Measurements from ENCODE around the gene CLEC11A. TPM values are rescaled to one million over a fixed set of nuclear protein-coding genes. Genes with fewer than 3 reads are reported as not detected.
"Not testable (repeated sequence)": the region's sequence is repeated elsewhere in the genome, so short reads cannot be mapped to it uniquely, and the experiment has no call there.

CLEC11A gene
- total RNA-seq, 1 donor from 2014 or later, result 37.3 TPM

DNA sequence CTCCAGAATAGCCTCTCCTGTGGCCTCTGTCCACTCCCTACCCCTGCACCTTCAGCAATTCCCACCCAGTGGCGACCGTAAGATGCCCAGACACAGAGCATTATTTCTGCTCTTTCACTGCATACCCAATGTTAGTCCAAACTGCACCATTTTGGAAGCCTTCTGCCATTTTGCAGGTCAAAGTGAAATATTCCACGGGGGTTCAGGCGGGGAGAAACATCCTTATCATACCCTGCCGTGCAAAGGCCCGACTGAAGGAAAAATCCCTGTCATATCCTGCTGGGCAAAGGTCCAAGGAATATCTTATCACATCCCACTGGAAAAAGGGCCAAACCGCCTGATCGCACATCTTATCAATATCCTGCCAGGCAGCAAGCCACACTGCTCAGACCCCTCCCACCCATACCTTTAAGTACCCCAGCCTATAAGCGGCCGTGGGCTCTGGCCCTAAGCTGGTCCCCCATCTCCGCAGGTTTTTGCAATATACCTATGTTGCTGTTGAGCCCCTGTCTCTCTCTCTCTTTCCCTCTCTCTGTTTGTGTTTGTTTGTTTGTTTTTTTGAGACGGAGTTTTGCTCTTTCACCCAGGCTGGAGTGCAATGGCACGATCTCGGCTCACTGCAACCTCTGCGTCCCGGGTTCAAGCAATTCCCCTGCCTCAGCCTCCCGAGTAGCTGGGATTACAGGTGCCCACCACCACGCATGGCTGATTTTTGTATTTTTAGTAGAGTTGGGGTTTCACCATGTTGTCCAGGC lies 18.2 kb downstream of the CLEC11A start:
- Mint-ChIP-seq H3K4me3 (ENCODE audit: unreplicated experiment) (no peak overlapping the region), H3K36me3 (ENCODE audit: low read depth, unreplicated experiment) (peaks cover 11% of the 10 kb centered on the region), H3K4me1 (ENCODE audit: unreplicated experiment) (no peaks in the 10 kb centered on the region), H3K9me3 (ENCODE audit: unreplicated experiment) (peaks cover 32% of the 10 kb centered on the region), H3K27ac (ENCODE audit: unreplicated experiment) (no peak overlapping the region), H3K27me3 (ENCODE audit: unreplicated experiment) (peaks cover 7% of the 10 kb centered on the region)
- DNase-seq (ENCODE audit: low spot score), result no peak
- TF ChIP-seq, protein P1, sequence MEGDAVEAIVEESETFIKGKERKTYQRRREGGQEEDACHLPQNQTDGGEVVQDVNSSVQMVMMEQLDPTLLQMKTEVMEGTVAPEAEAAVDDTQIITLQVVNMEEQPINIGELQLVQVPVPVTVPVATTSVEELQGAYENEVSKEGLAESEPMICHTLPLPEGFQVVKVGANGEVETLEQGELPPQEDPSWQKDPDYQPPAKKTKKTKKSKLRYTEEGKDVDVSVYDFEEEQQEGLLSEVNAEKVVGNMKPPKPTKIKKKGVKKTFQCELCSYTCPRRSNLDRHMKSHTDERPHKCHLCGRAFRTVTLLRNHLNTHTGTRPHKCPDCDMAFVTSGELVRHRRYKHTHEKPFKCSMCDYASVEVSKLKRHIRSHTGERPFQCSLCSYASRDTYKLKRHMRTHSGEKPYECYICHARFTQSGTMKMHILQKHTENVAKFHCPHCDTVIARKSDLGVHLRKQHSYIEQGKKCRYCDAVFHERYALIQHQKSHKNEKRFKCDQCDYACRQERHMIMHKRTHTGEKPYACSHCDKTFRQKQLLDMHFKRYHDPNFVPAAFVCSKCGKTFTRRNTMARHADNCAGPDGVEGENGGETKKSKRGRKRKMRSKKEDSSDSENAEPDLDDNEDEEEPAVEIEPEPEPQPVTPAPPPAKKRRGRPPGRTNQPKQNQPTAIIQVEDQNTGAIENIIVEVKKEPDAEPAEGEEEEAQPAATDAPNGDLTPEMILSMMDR (IDR thresholded peaks at IDR 0.05; ENCODE audit: unreplicated experiment), result no peak

GRCh38 chr19:50743537-50743936 lies 20.4 kb downstream of the CLEC11A start:
- H3K4me3 Mint-ChIP-seq (ENCODE audit: unreplicated experiment), result no peak overlapping the region
- H3K36me3 Mint-ChIP-seq (ENCODE audit: low read depth, unreplicated experiment), result peaks cover 4% of the 10 kb centered on the region
- no peak overlapping the region for H3K27ac Mint-ChIP-seq (ENCODE audit: unreplicated experiment)
- TF ChIP-seq, protein P1 (IDR thresholded peaks at IDR 0.05; ENCODE audit: unreplicated experiment), result no peak
- peaks cover 24% of the 10 kb centered on the region for H3K9me3 Mint-ChIP-seq (ENCODE audit: unreplicated experiment)
- H3K4me1 Mint-ChIP-seq (ENCODE audit: unreplicated experiment), result no peaks in the 10 kb centered on the region
- H3K27me3 Mint-ChIP-seq (ENCODE audit: unreplicated experiment), result peaks cover 4% of the 10 kb centered on the region
- no peak for DNase-seq (ENCODE audit: low spot score)

DNA sequence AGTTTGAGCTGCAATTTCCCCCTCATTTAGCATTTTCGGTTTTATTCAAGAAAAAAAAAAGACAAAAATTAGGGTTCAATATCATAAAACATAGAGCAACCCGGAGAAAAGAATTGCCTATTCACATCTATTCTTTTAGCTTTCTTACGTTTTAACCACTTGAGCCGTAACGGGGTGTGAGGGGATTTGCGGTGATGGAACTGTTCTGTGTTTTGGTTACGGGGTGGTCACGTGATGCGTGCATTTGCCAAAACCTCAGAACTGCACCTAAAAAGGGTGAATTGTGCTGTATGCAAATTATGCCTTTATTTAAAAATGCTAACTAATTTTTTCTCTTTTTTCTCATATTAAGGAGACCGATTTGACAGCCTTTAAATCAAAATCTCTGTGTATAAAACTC lies 22.1 kb downstream of the CLEC11A start:
- Mint-ChIP-seq H3K27me3 (ENCODE audit: unreplicated experiment) (peaks cover 2% of the 10 kb centered on the region), H3K36me3 (ENCODE audit: low read depth, unreplicated experiment) (peaks cover 5% of the 10 kb centered on the region), H3K4me1 (ENCODE audit: unreplicated experiment) (no peaks in the 10 kb centered on the region), H3K4me3 (ENCODE audit: unreplicated experiment) (no peak overlapping the region), H3K9me3 (ENCODE audit: unreplicated experiment) (peaks cover 13% of the 10 kb centered on the region), H3K27ac (ENCODE audit: unreplicated experiment) (no peak overlapping the region)
- TF ChIP-seq, protein P1 (IDR thresholded peaks at IDR 0.05; ENCODE audit: unreplicated experiment), result no peak
- no peak for DNase-seq (ENCODE audit: low spot score)

GRCh38 chr19:50747141-50747540 lies 24.0 kb downstream of the CLEC11A start:
- not testable (repeated sequence) for DNase-seq (ENCODE audit: low spot score); H3K4me1 Mint-ChIP-seq (ENCODE audit: unreplicated experiment); H3K36me3 Mint-ChIP-seq (ENCODE audit: low read depth, unreplicated experiment); H3K27ac Mint-ChIP-seq (ENCODE audit: unreplicated experiment); H3K4me3 Mint-ChIP-seq (ENCODE audit: unreplicated experiment); H3K27me3 Mint-ChIP-seq (ENCODE audit: unreplicated experiment)
- peaks cover 18% of the 10 kb centered on the region for H3K9me3 Mint-ChIP-seq (ENCODE audit: unreplicated experiment)

- Mint-ChIP-seq H3K4me1 (ENCODE audit: unreplicated experiment) (no peaks in the 10 kb centered on the region), H3K36me3 (ENCODE audit: low read depth, unreplicated experiment) (peaks cover 5% of the 10 kb centered on the region), H3K27me3 (ENCODE audit: unreplicated experiment) (peaks cover 2% of the 10 kb centered on the region), H3K4me3 (ENCODE audit: unreplicated experiment) (no peak overlapping the region), H3K9me3 (ENCODE audit: unreplicated experiment) (peaks cover 22% of the 10 kb centered on the region), H3K27ac (ENCODE audit: unreplicated experiment) (no peak overlapping the region)
- DNase-seq (ENCODE audit: low spot score), result no peak
- TF ChIP-seq, protein P1 (IDR thresholded peaks at IDR 0.05; ENCODE audit: unreplicated experiment), result no peak
These were observed 26.3 kb downstream of the CLEC11A start for GRCh38 chr19:50749490-50749889.

All from endothelial cell (in vitro differentiated cells).